Liver (tissue), 9 donors: ENCODE measurements around the gene BAAT. TPM values are rescaled to one million over a fixed set of nuclear protein-coding genes. Genes with fewer than 3 reads are reported as not detected.

Source experiments
- DNase-seq: peaks from one replicate; pipeline ENCODE4 v3.0.0-alpha.2; 2017; ENCODE audit warnings: low spot score
- H3K27ac ChIP-seq, 2 donors: one replicate each; pipeline ENCODE4 v1.7.0; 2013; ENCODE audit warnings: inconsistent platforms in 2 of 2, low read length in 2 of 2, control low read depth in 1 of 2, low read depth in 1 of 2, mild to moderate bottlenecking in 1 of 2
- H3K27me3 ChIP-seq, 4 donors: one replicate each; pipeline versions ENCODE4 v1.6.1 to v1.7.0; 2013; ENCODE audit warnings: low read length in 3 of 4, inconsistent platforms in 1 of 4, mild to moderate bottlenecking in 1 of 4, moderate library complexity in 1 of 4; ENCODE audit not compliant: control insufficient read depth in 4 of 4, insufficient read depth in 4 of 4
- H3K36me3 ChIP-seq, 4 donors: one replicate each; pipeline versions ENCODE4 v1.6.1 to v1.7.0; 2013; ENCODE audit warnings: low read length in 3 of 4, mild to moderate bottlenecking in 3 of 4, low read depth in 1 of 4, moderate library complexity in 1 of 4; ENCODE audit not compliant: control insufficient read depth in 4 of 4, insufficient read depth in 3 of 4
- H3K4me1 ChIP-seq, 4 donors: one replicate each; pipeline versions ENCODE4 v1.6.1 to v1.7.0; 2013; ENCODE audit warnings: low read length in 3 of 4, mild to moderate bottlenecking in 3 of 4, moderate library complexity in 1 of 4; ENCODE audit not compliant: control insufficient read depth in 4 of 4, insufficient read depth in 4 of 4
- H3K4me3 ChIP-seq, 3 donors: one replicate each; pipeline versions ENCODE4 v1.6.1 to v1.7.0; 2013; ENCODE audit warnings: low read length in 3 of 3, control low read depth in 1 of 3, low read depth in 1 of 3, mild to moderate bottlenecking in 1 of 3
- H3K9ac ChIP-seq, 2 donors: one replicate each; pipeline ENCODE4 v1.7.0; 2013; ENCODE audit warnings: low read length in 2 of 2, mild to moderate bottlenecking in 2 of 2, moderate library complexity in 2 of 2, control low read depth in 1 of 2, low read depth in 1 of 2
- H3K9me3 ChIP-seq, 4 donors: one replicate each; pipeline versions ENCODE4 v1.6.1 to v1.7.0; 2013; ENCODE audit warnings: low read length in 3 of 4; ENCODE audit not compliant: control insufficient read depth in 4 of 4
- ATF3 ChIP-seq: IDR thresholded peaks from 2 replicates; pipeline ENCODE4 v1.6.1; 2016; ENCODE audit warnings: antibody characterized with exemption
- CTCF ChIP-seq: fragments of 150-350 bp; IDR thresholded peaks from 2 replicates; pipeline ENCODE4 v1.5.1; 2017; ENCODE audit warnings: improper control_type of control experiment, low read depth, low read length; ENCODE audit not compliant: missing input control
- EGR1 ChIP-seq, 2 donors: IDR thresholded peaks; 2 replicates each; pipeline ENCODE4 v1.6.1; 2016 to 2018; ENCODE audit warnings: antibody characterized with exemption in 2 of 2, low read depth in 2 of 2
- FOXA1 ChIP-seq: IDR thresholded peaks from 2 replicates; pipeline ENCODE4 v1.6.1; 2016; ENCODE audit warnings: antibody characterized with exemption
- FOXA2 ChIP-seq: IDR thresholded peaks from 2 replicates; pipeline ENCODE4 v1.6.1; 2016; ENCODE audit warnings: antibody characterized with exemption
- GABPA ChIP-seq, 2 donors: IDR thresholded peaks in 1 of 2; conservative IDR thresholded peaks in 1 of 2; 2 replicates each; pipeline ENCODE4 v1.6.1; 2016; ENCODE audit warnings: antibody characterized with exemption in 2 of 2, mild to moderate bottlenecking in 1 of 2, moderate library complexity in 1 of 2
- HNF4A ChIP-seq, 2 donors: conservative IDR thresholded peaks; 2 replicates each; pipeline ENCODE4 v1.6.1; 2016; ENCODE audit warnings: antibody characterized with exemption in 2 of 2, mild to moderate bottlenecking in 2 of 2
- HNF4G ChIP-seq: IDR thresholded peaks from 2 replicates; pipeline ENCODE4 v1.6.1; 2016; ENCODE audit warnings: antibody characterized with exemption
- JUND ChIP-seq, 2 donors: IDR thresholded peaks; 2 replicates each; pipeline ENCODE4 v1.6.1; 2016; ENCODE audit warnings: antibody characterized with exemption in 2 of 2
- MAX ChIP-seq: IDR thresholded peaks from 2 replicates; pipeline ENCODE4 v1.6.1; 2016; ENCODE audit warnings: antibody characterized with exemption
- NR2F2 ChIP-seq: IDR thresholded peaks from 2 replicates; pipeline ENCODE4 v1.6.1; 2016; ENCODE audit warnings: antibody characterized with exemption
- RAD21 ChIP-seq, 2 donors: IDR thresholded peaks; 2 replicates each; pipeline ENCODE4 v1.6.1; 2016; ENCODE audit warnings: antibody characterized with exemption in 2 of 2, mild to moderate bottlenecking in 2 of 2
- REST ChIP-seq: IDR thresholded peaks from 2 replicates; pipeline ENCODE4 v1.6.1; 2016; ENCODE audit warnings: antibody characterized with exemption, mild to moderate bottlenecking
- RXRA ChIP-seq, 2 donors: IDR thresholded peaks; 2 replicates each; pipeline ENCODE4 v1.6.1; 2017 to 2018; ENCODE audit warnings: antibody characterized with exemption in 2 of 2, mild to moderate bottlenecking in 1 of 2
- SP1 ChIP-seq: IDR thresholded peaks from 2 replicates; pipeline ENCODE4 v1.6.1; 2018; ENCODE audit warnings: antibody characterized with exemption, mild to moderate bottlenecking
- TAF1 ChIP-seq: conservative IDR thresholded peaks from 2 replicates; pipeline ENCODE4 v1.6.1; 2016; ENCODE audit warnings: antibody characterized with exemption, mild to moderate bottlenecking
- YY1 ChIP-seq: IDR thresholded peaks from 2 replicates; pipeline ENCODE4 v1.6.1; 2016; ENCODE audit warnings: antibody characterized with exemption, mild to moderate bottlenecking
- ZBTB33 ChIP-seq: IDR thresholded peaks from 2 replicates; pipeline ENCODE4 v1.6.1; 2016; ENCODE audit warnings: antibody characterized with exemption
- WGBS: extraction: QIAGEN DNeasy Blood & Tissue Kit; methylation state at CpG from one replicate; pipeline ENCODE4 v1.1.7; 2013; 5-methylcytosine and 5-hydroxymethylcytosine counted together
- polyA plus RNA-seq, 2 donors: library from polyadenylated mRNA; stranded (reverse) in 1 of 2; unstranded in 1 of 2; fragments of 200-250 nt in 1 of 2; fragments of >200 nt in 1 of 2; fragmentation: Nextera tagmentation in 1 of 2; extraction: Ambion mirVana in 1 of 2; gene quantifications; one replicate each; pipeline versions ENCODE4 v1.2.1 to v1.2.3, GENCODE V29; 2013 to 2015
- total RNA-seq, 2 donors: library from RNA; depleted of rRNA; stranded (reverse); fragments of >200 nt; gene quantifications; one replicate each; pipeline ENCODE4 v1.2.3, GENCODE V29; 2014
- donor health status: healthy.
- donor health status: healthy.
- donor health status: healthy.
- donor health status: healthy.
- donor health status: healthy.

The BAAT gene
- total and polyA plus RNA-seq, 4 donors: 31.9 to 275 (median 151) TPM

GRCh38 chr9:101399643-101399970 lies 14.8 kb upstream of the BAAT start:
- H3K27ac ChIP-seq: peak overlapping the region; percentile 52 to 68
- H3K36me3 ChIP-seq: peaks cover 9 to 41% (median 36%) of the 10 kb centered on the region in 4 donors
- no peak for DNase-seq
- peaks cover 6 to 37% (median 16%) of the 10 kb centered on the region in 4 donors for H3K4me1 ChIP-seq
- H3K27me3 ChIP-seq: no peaks in the 10 kb centered on the region
- WGBS: 9% methylated on average over 2 of the region's 2 CpGs
- TF ChIP-seq RXRA (IDR thresholded peaks at IDR 0.05): no peak
- TF ChIP-seq YY1: no peak
- no peak for TF ChIP-seq HNF4G
- TF ChIP-seq RAD21 (IDR thresholded peaks at IDR 0.05): no peak
- no peak for TF ChIP-seq EGR1 (IDR thresholded peaks at IDR 0.05; ENCODE audit: low read depth in 2 of 2)
- no peak for TF ChIP-seq HNF4A (conservative IDR thresholded peaks at IDR 0.05)
- TF ChIP-seq GABPA (IDR thresholded peaks at IDR 0.05 in 1 of 2, conservative IDR thresholded peaks at IDR 0.05 in 1 of 2): no peak
- no peak for TF ChIP-seq ZBTB33
- TF ChIP-seq ATF3: no peak
- no peak for TF ChIP-seq TAF1
- no peak for TF ChIP-seq REST
- no peak for TF ChIP-seq SP1
- no peak for TF ChIP-seq CTCF
- no peak for TF ChIP-seq FOXA1
- no peak for TF ChIP-seq FOXA2
- TF ChIP-seq NR2F2: no peak
- no peak for TF ChIP-seq JUND (IDR thresholded peaks at IDR 0.05)
- TF ChIP-seq MAX: no peak
- peak overlapping the region; percentile 68 to 90 (median 76) for H3K4me3 ChIP-seq
- H3K9me3 ChIP-seq: peaks cover 4 to 14% (median 7%) of the 10 kb centered on the region in 4 donors
- H3K9ac ChIP-seq: peak overlapping the region; percentile 74 to 79
